ENCODE results near the gene LARGE1.

DNA sequence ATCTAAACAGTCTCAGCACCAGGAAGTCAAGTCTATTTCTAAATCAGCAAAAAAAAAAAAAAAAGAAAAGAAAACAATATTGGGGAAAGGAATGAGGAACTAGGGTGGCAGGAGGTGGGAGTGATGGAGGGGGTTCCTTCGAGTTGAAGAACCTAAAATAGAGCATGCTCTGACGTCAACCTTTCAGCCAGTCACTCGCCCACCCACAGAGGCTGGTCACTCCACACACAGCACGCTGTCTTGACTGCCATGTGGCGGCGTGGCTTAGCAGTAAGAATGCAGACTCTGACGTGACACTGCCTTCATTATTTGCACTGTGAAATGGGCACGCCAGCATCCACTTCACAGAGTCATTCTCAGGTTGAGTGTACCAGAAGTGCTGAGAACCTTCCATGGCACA is 48.3 kb downstream of the LARGE1 start:
- no peak for TF ChIP-seq POLR2A (IDR thresholded peaks at IDR 0.05)
- TF ChIP-seq, protein P1, sequence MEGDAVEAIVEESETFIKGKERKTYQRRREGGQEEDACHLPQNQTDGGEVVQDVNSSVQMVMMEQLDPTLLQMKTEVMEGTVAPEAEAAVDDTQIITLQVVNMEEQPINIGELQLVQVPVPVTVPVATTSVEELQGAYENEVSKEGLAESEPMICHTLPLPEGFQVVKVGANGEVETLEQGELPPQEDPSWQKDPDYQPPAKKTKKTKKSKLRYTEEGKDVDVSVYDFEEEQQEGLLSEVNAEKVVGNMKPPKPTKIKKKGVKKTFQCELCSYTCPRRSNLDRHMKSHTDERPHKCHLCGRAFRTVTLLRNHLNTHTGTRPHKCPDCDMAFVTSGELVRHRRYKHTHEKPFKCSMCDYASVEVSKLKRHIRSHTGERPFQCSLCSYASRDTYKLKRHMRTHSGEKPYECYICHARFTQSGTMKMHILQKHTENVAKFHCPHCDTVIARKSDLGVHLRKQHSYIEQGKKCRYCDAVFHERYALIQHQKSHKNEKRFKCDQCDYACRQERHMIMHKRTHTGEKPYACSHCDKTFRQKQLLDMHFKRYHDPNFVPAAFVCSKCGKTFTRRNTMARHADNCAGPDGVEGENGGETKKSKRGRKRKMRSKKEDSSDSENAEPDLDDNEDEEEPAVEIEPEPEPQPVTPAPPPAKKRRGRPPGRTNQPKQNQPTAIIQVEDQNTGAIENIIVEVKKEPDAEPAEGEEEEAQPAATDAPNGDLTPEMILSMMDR (IDR thresholded peaks at IDR 0.05): no peak
